Lung (tissue), 12 donors: Measurements from ENCODE around the gene MYPOP. TPM values are rescaled to one million over a fixed set of nuclear protein-coding genes. Genes with fewer than 3 reads are reported as not detected.

Experiments
- ATAC-seq: fragments of 200-7000 bp; cut with Tn5 transposase; one replicate; pipeline ENCODE4 v1.9.1; 2020; ENCODE audit warnings: moderate number of reproducible peaks; ENCODE audit not compliant: insufficient read depth, low FRiP score
- DNase-seq, 3 donors: peaks; one replicate each; pipeline ENCODE4 v3.0.0-alpha.2; 2013 to 2017
- H3K27ac ChIP-seq, 2 donors: one replicate each; pipeline ENCODE4 v1.5.1; 2013; ENCODE audit warnings: mild to moderate bottlenecking in 2 of 2, moderate library complexity in 2 of 2, control low read depth in 1 of 2, inconsistent platforms in 1 of 2, low read depth in 1 of 2, low read length in 1 of 2
- H3K27me3 ChIP-seq, 3 donors: one replicate each; pipeline ENCODE4 v1.5.1; 2013; ENCODE audit warnings: low read length in 2 of 3; ENCODE audit not compliant: control insufficient read depth in 3 of 3, insufficient read depth in 3 of 3
- H3K36me3 ChIP-seq, 4 donors: one replicate each; pipeline ENCODE4 v1.5.1; 2013; ENCODE audit warnings: low read length in 4 of 4, mild to moderate bottlenecking in 1 of 4, moderate library complexity in 1 of 4; ENCODE audit not compliant: control insufficient read depth in 4 of 4, insufficient read depth in 4 of 4
- H3K4me1 ChIP-seq, 5 donors: one replicate each; pipeline ENCODE4 v1.5.1; 2013; ENCODE audit warnings: low read length in 5 of 5, mild to moderate bottlenecking in 2 of 5, moderate library complexity in 1 of 5; ENCODE audit not compliant: control insufficient read depth in 5 of 5, insufficient read depth in 5 of 5
- H3K4me3 ChIP-seq: one replicate; pipeline ENCODE4 v1.5.1; 2013; ENCODE audit warnings: mild to moderate bottlenecking, control low read depth, moderate library complexity
- H3K9ac ChIP-seq, 2 donors: one replicate each; pipeline ENCODE4 v1.5.1; 2013; ENCODE audit warnings: low read length in 2 of 2, control low read depth in 1 of 2; ENCODE audit not compliant: insufficient read depth in 1 of 2
- H3K9me3 ChIP-seq, 4 donors: one replicate each; pipeline ENCODE4 v1.5.1; 2013; ENCODE audit warnings: low read length in 3 of 4, mild to moderate bottlenecking in 1 of 4, moderate library complexity in 1 of 4; ENCODE audit not compliant: control insufficient read depth in 4 of 4, insufficient read depth in 3 of 4
- WGBS, 2 donors: extraction: QIAGEN DNeasy Blood & Tissue Kit; methylation state at CpG; one replicate each; pipeline ENCODE4 v1.1.7; 2013; 5-methylcytosine and 5-hydroxymethylcytosine counted together
- polyA plus RNA-seq, 2 donors: library from polyadenylated mRNA; stranded (reverse); fragments of 200-250 nt; gene quantifications; one replicate each; pipeline ENCODE4 v1.2.1, GENCODE V29; 2013
- total RNA-seq, 2 donors: library from RNA; depleted of rRNA in 1 of 2; stranded (reverse); fragments of >200 nt in 1 of 2; gene quantifications; one replicate each; pipeline ENCODE4 v1.2.1, GENCODE V29; 2014 to 2021
- TF ChIP-seq, protein P1 (sequence below): IDR thresholded peaks from 2 replicates; pipeline ENCODE4 v1.5.1; 2012; ENCODE audit warnings: mild to moderate bottlenecking; ENCODE audit errors: control extremely low read depth, extremely low read depth
- donor health status: control.
- donor health status: control.
- donor health status: Bipolar disorder and iron deficiency.
- donor health status: healthy.
- donor health status: DM: yes; HTN: yes; CAD: no.

MYPOP gene
- total and polyA plus RNA-seq, 4 donors = 2.9 to 6.7 (median 4.5) TPM

DNA sequence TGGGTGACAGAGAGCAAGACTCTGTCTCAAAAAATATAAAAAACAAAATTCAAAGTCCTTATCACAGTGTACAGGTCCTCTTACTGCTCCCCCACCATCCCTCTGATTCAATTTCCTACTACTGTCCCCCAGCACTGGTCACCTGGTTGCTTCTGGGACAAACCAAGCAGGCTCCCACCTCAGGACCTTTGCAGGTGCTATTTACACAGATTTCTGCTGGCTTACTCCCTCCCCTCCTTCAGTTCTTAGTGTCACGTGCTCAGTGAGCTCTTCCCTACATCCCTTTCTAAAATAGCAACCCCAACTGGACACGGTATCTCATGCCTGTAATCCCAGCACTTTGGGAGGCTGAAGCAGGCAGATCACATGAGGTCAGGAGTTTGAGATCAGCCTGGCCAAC is 22.4 kb downstream of the MYPOP start:
- Histone ChIP-seq H3K4me1 (peaks cover 2 to 39% (median 16%) of the 10 kb centered on the region in 5 donors), H3K27ac (no peak overlapping the region), H3K4me3 (no peak overlapping the region), H3K36me3 (peaks cover 0 to 10% (median 1%) of the 10 kb centered on the region in 4 donors), H3K9ac (no peak overlapping the region), H3K27me3 (no peaks in the 10 kb centered on the region), H3K9me3 (no peaks in the 10 kb centered on the region)
- 86 to 91% methylated on average over 2 of the region's 2 CpGs for WGBS, 2 donors
- ATAC-seq = no peak
- TF ChIP-seq, protein P1, sequence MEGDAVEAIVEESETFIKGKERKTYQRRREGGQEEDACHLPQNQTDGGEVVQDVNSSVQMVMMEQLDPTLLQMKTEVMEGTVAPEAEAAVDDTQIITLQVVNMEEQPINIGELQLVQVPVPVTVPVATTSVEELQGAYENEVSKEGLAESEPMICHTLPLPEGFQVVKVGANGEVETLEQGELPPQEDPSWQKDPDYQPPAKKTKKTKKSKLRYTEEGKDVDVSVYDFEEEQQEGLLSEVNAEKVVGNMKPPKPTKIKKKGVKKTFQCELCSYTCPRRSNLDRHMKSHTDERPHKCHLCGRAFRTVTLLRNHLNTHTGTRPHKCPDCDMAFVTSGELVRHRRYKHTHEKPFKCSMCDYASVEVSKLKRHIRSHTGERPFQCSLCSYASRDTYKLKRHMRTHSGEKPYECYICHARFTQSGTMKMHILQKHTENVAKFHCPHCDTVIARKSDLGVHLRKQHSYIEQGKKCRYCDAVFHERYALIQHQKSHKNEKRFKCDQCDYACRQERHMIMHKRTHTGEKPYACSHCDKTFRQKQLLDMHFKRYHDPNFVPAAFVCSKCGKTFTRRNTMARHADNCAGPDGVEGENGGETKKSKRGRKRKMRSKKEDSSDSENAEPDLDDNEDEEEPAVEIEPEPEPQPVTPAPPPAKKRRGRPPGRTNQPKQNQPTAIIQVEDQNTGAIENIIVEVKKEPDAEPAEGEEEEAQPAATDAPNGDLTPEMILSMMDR = no peak
- no peak for DNase-seq

DNA sequence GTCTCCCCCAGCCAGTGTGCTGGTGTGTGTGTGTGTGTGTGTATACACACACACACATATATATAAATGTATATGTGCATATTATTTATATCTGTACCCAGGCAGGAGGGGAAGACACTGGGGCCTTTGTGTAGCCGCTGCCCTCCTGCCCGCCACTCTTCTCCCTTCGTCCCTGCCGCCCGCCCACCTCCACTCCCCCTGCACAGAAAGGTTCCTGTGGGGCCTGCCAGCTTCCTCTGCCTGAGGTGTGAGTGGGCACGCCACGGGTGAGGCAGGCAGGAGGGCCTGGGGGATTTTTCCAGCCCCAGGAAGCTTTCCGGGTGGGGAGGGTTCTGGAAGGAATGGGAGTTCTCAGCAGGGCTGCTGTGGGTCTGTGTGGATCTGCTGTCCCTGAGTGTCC is 23.4 kb downstream of the MYPOP start:
- Histone ChIP-seq H3K9me3 (no peaks in the 10 kb centered on the region), H3K27me3 (no peaks in the 10 kb centered on the region), H3K27ac (peak overlapping the region in 1 of 2 donors; percentile 9), H3K4me1 (peaks cover 2 to 31% (median 8%) of the 10 kb centered on the region in 5 donors), H3K4me3 (no peak overlapping the region), H3K9ac (peak overlapping the region in 1 of 2 donors; percentile 25), H3K36me3 (peaks cover 0 to 2% (median 0%) of the 10 kb centered on the region in 4 donors)
- TF ChIP-seq, protein P1 = no peak
- no peak for ATAC-seq
- WGBS, 2 donors = 56 to 62% methylated on average over 8 of the region's 8 CpGs
- peak in 2 of 3 donors; percentile 50 for DNase-seq

DNA sequence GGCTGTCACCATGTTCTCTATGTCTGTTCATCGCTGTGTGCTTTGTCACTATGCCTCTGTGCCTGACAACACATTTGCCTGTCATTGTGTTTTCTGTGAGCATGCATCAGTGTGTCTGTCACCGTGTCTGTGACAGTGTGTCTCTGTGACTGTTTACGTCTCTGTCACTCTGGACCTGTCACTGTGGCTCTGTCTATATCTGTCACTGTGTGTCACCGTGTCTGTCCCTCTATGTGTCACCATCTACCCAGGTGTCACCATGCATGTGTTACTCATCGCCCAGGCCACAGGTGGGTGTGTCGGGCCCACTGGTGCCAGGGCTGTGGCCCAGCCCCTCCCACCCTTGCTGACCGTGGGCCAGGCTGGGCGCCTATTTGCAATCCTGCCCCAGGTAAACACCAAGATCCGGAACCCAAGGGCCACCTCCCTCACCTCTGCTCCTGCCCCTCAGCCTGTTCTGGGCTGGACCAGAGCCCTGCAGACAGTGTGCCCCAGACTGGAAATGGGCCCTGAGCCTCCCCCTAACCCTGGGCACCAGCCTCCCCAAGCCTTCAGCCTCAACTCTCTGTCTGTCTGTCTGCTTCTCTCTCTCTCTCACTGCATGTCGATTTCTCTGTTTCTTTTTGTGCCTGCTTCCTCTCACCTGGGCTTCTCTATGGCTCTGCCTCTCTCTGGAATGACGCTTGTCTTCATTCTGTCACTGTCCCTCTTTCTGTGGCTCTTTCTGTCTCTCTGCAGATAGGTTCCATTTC is 24.2 kb downstream of the MYPOP start:
- H3K9ac ChIP-seq = peak overlapping the region; percentile 25 to 46
- ATAC-seq = no peak
- peak overlapping the region in 1 of 2 donors; percentile 34 for H3K27ac ChIP-seq

More for the DNA sequence above, 24.2 kb downstream of the MYPOP start:
- Histone ChIP-seq H3K9me3 (no peaks in the 10 kb centered on the region), H3K27me3 (no peaks in the 10 kb centered on the region), H3K4me3 (no peak overlapping the region), H3K36me3 (no peaks in the 10 kb centered on the region), H3K4me1 (peaks cover 0 to 27% (median 3%) of the 10 kb centered on the region in 5 donors)
- 69 to 73% methylated on average over 11 of the region's 11 CpGs for WGBS, 2 donors
- TF ChIP-seq, protein P1 = no peak
- no peak for DNase-seq
